Thymus (tissue), 14 donors: ENCODE measurements around the gene TBCK. TPM values are rescaled to one million over a fixed set of nuclear protein-coding genes. Genes with fewer than 3 reads are reported as not detected.

Experiments used
- DNase-seq, 9 donors: peaks; one replicate each; pipeline ENCODE4 v3.0.0-alpha.2; 2013; ENCODE audit warnings: low spot score in 9 of 9, low read depth in 6 of 9, missing footprints in 1 of 9
- H3K27ac ChIP-seq, 2 donors: one replicate each; pipeline ENCODE4 v1.5.1; 2013; ENCODE audit warnings: control low read depth in 1 of 2, low read depth in 1 of 2, low read length in 1 of 2, mild to moderate bottlenecking in 1 of 2, moderate library complexity in 1 of 2
- H3K27me3 ChIP-seq, 2 donors: one replicate each; pipeline ENCODE4 v1.5.1; 2013; ENCODE audit warnings: low read length in 1 of 2; ENCODE audit not compliant: control insufficient read depth in 2 of 2, insufficient read depth in 1 of 2
- H3K36me3 ChIP-seq, 2 donors: one replicate each; pipeline ENCODE4 v1.5.1; 2013; ENCODE audit warnings: low read length in 1 of 2, mild to moderate bottlenecking in 1 of 2, moderate library complexity in 1 of 2; ENCODE audit not compliant: control insufficient read depth in 2 of 2, insufficient read depth in 2 of 2
- H3K4me1 ChIP-seq, 2 donors: one replicate each; pipeline ENCODE4 v1.5.1; 2013; ENCODE audit warnings: low read length in 2 of 2; ENCODE audit not compliant: control insufficient read depth in 2 of 2, insufficient read depth in 2 of 2
- H3K4me3 ChIP-seq, 2 donors: one replicate each; pipeline ENCODE4 v1.5.1; 2013; ENCODE audit warnings: low read length in 2 of 2, control low read depth in 1 of 2, mild to moderate bottlenecking in 1 of 2
- H3K9me3 ChIP-seq, 2 donors: one replicate each; pipeline ENCODE4 v1.5.1; 2013; ENCODE audit warnings: low read length in 1 of 2, mild to moderate bottlenecking in 1 of 2; ENCODE audit not compliant: control insufficient read depth in 2 of 2, insufficient read depth in 1 of 2
- WGBS: extraction: QIAGEN DNeasy Blood & Tissue Kit; methylation state at CpG from one replicate; pipeline ENCODE4 v1.1.7; 2013; 5-methylcytosine and 5-hydroxymethylcytosine counted together
- long read RNA-seq, 10 donors: transcript quantifications; one replicate each; lab custom pipeline, GENCODE V29; 2026
- polyA plus RNA-seq: library from polyadenylated mRNA; stranded (reverse); fragments of 200-250 nt; gene quantifications from one replicate; pipeline ENCODE4 v1.2.3, GENCODE V29; 2013
- total RNA-seq: library from RNA; stranded (reverse); fragments of 120-200 nt; gene quantifications from one replicate; pipeline ENCODE4 v1.2.4, GENCODE V29; 2013
- donor health status: healthy.

The TBCK gene
- total RNA-seq: 34.8 TPM
- polyA plus RNA-seq: 17.9 TPM
- long read RNA-seq, donor 1: 0 reads
- long read RNA-seq, donor 2: 0 reads
- long read RNA-seq, donor 3, partial matches to known transcripts: 0 of 1 reads
- long read RNA-seq, donor 3, other reads (novel, unspliced or antisense): 0 of 1 reads
- long read RNA-seq, donor 4, partial matches to known transcripts: 0 of 1 reads
- long read RNA-seq, donor 4, other reads (novel, unspliced or antisense): 0 of 1 reads
- long read RNA-seq, donor 5, partial matches to known transcripts: 5 of 6 reads
- long read RNA-seq, donor 5, other reads (novel, unspliced or antisense): 0 of 6 reads
- long read RNA-seq, donor 6, partial matches to known transcripts: 10 of 10 reads
- long read RNA-seq, donor 6, other reads (novel, unspliced or antisense): 0 of 10 reads
- long read RNA-seq, donor 7, partial matches to known transcripts: 268 of 327 reads
- long read RNA-seq, donor 7, other reads (novel, unspliced or antisense): 58 of 327 reads
- long read RNA-seq, donor 8: 0 reads
- long read RNA-seq, donor 9, partial matches to known transcripts: 18 of 101 reads
- long read RNA-seq, donor 9, other reads (novel, unspliced or antisense): 83 of 101 reads
- long read RNA-seq, donor 10, partial matches to known transcripts: 14 of 15 reads
- long read RNA-seq, donor 10, other reads (novel, unspliced or antisense): 0 of 15 reads

DNA sequence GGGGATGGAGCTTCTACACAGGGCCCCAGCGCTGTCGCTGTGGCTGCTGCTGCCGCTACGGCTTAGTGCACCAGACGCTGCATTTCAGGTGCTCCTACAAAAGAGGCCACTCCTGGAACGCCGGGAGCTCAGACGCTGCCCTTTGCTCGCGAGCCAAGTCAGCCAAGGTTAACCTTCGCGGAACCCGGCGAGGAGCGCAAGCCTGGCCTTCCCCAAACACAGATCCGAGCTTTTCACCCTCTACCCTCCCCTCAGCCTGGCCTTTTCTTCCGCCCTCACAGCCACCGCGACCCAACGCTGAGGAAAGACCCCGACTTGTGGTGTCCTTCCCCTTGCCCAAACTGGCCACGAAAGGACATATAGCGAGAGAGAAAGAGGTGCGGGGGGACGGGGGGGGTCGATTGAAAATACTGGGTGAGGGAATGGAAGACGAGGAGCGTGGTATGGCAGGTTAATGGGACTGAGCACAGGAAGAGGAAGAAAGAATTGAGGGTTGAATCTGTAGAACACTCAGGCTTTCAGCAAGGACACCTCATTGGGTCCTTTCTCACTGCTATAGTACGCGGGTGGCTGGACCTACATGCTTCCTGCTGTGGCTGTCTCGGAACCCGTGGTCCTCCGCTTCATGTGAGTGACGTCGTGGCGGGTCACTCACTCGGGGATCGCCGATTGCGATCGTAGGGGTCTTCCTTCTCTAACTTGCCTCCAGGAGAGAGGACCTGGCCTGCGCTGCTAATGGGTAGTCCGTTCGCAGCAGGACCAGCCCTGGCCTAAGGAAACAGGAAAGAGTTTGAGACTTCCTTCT, at the start of gene TBCK, which contains the start of gene AIMP1:
Gene TBCK (minus strand): TSS at position 242 of the 805 bp plus-strand sequence. CDS start 7,249 bp downstream, outside the sequence.
Gene AIMP1 (plus strand): TSS at position 583 of the 805 bp plus-strand sequence. CDS start 8,460 bp downstream, outside the sequence.
- Histone ChIP-seq H3K27me3 (no peaks in the 10 kb centered on the region), H3K4me1 (peaks cover 10 to 14% of the 10 kb centered on the region in 2 donors), H3K9me3 (no peaks in the 10 kb centered on the region), H3K36me3 (peaks cover under 1 to 4% of the 10 kb centered on the region in 2 donors), H3K27ac (peak within 1 kb of the TSS; percentile 89), H3K4me3 (peak within 1 kb of the TSS; percentile 54 to 70)
- peak; percentile 82 to 96 (median 90) for DNase-seq
- WGBS: under 1% methylated on average over 44 of the region's 44 CpGs

DNA sequence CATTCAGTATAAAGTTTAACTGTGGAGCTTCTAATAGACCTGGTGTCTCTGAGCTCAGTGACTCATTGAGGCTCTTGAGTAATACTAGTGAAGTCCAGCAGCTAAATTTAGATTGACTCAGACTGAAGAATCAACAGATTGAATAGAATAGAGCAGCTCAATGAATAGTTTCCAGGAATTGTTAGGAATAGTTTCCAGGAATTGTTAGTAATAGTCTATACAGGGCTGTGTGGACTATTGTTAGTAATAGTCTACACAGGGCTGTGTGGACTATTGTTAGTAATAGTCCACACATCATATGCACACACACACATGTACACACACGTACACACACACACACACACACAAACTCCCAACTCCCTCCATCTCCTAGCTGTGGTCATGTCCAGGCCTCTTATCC, 49.6 kb upstream of the TBCK start:
- Histone ChIP-seq H3K4me3 (no peak overlapping the region), H3K9me3 (no peaks in the 10 kb centered on the region), H3K27ac (no peak overlapping the region), H3K4me1 (no peaks in the 10 kb centered on the region), H3K36me3 (no peaks in the 10 kb centered on the region), H3K27me3 (no peaks in the 10 kb centered on the region)
- no peak for DNase-seq
- WGBS: 96% methylated on average over 1 of the region's 1 CpG

DNA sequence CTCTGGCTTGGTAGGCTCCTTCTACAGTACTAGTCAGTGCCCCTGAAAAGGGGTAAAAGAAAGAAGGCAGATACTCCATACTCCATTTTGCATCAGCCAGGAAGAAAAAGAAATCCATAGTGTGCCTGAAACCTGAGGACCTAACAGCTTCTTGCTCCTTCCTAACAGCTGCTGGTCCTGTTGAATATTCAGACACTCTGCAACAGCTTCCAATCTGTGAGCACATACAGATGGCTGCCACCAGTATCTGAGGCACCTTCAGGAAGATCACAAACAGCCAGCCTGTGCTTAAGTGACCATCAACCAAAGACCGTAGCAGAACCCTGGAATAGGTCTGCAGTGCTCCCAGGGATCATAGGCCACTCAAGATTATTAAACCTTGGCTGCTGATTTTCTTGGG, 48.3 kb upstream of the TBCK start:
- Histone ChIP-seq H3K27me3 (no peaks in the 10 kb centered on the region), H3K27ac (no peak overlapping the region), H3K4me1 (no peaks in the 10 kb centered on the region), H3K36me3 (no peaks in the 10 kb centered on the region), H3K9me3 (no peaks in the 10 kb centered on the region), H3K4me3 (no peak overlapping the region)
- no peak for DNase-seq
- WGBS: 96% methylated on average over 1 of the region's 1 CpG

- DNase-seq: no peak
- 92% methylated on average over 3 of the region's 3 CpGs for WGBS
- Histone ChIP-seq H3K9me3 (no peaks in the 10 kb centered on the region), H3K27me3 (no peaks in the 10 kb centered on the region), H3K36me3 (no peaks in the 10 kb centered on the region), H3K4me1 (no peaks in the 10 kb centered on the region), H3K4me3 (no peak overlapping the region), H3K27ac (no peak overlapping the region)
These were observed 46.2 kb upstream of the TBCK start for GRCh38 chr4:106362086-106362825.

DNA sequence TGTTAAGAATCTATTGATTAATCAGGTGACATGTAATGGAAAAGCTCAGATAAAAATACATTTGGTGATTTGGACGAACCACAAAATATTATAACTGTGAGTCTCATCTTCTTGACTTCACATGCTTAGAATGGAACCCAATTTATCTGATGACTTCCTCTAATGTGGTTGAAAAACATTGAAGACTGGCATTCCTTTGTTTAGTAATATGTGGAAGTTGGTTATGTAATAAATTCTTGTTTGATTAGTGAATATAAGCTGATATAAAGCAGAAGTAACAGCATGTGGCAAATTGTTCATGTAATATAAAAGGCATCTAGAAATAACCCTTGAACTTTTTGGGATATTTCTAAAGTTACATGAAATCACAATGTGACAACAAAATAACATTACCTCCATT, 42.9 kb upstream of the TBCK start:
- 98% methylated on average over 1 of the region's 1 CpG for WGBS
- H3K27ac ChIP-seq: no peak overlapping the region
- H3K36me3 ChIP-seq: no peaks in the 10 kb centered on the region
- H3K9me3 ChIP-seq: no peaks in the 10 kb centered on the region
- H3K27me3 ChIP-seq: no peaks in the 10 kb centered on the region
- H3K4me1 ChIP-seq: no peaks in the 10 kb centered on the region
- H3K4me3 ChIP-seq: no peak overlapping the region
- no peak for DNase-seq

- H3K4me3 ChIP-seq: no peak overlapping the region
These were observed 39.2 kb upstream of the TBCK start for GRCh38 chr4:106355193-106355592.

DNA sequence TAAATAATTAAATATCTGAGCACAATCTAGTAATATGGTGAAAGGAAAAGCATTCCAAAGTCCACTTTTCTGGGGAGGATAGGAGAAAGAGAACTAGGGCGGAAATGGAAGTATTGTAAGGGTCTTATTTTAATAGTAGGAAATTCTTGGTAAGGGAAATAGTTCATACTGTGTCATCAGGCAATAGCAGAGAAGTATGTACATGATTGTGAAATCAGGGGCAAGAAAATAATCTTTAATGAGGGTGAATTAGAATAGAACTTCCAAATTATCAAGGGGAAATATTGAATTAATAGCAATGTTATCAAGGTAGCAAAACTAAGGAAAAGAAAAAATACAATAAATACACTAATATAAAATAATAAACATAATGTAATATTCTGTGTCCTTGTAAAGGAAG, 37.8 kb upstream of the TBCK start:
- H3K4me1 ChIP-seq: no peaks in the 10 kb centered on the region
- WGBS: 97% methylated on average over 1 of the region's 1 CpG

More at GRCh38 chr4:106355193-106355592, 39.2 kb upstream of the TBCK start:
- Histone ChIP-seq H3K27ac (no peak overlapping the region), H3K36me3 (peaks cover 0 to 4% of the 10 kb centered on the region in 2 donors), H3K27me3 (no peaks in the 10 kb centered on the region), H3K4me1 (no peaks in the 10 kb centered on the region), H3K9me3 (no peaks in the 10 kb centered on the region)
- DNase-seq: no peak
- WGBS: 92% methylated on average over 4 of the region's 4 CpGs

DNA sequence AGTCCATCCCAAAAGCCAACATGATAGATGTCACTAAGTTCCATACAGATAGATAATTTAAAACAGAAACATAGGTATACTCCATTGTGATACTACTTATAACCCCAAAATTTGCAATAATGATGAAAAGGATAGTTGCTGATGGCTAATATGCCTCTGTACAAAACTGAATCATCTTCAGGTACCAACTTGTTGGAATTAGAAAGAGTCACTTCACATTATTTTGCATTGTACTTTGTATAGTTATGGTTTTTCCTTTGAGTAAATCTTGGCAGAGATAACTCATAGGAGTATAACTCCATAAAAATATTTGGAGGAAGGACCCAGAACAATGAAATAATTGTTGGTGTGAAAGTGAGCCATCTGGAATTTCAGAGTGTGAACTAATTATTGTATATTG, 35.0 kb upstream of the TBCK start:
- H3K36me3 ChIP-seq: peaks cover 0 to 23% of the 10 kb centered on the region in 2 donors
- H3K27ac ChIP-seq: no peak overlapping the region
- DNase-seq: no peak
- no peaks in the 10 kb centered on the region for H3K27me3 ChIP-seq
- no peaks in the 10 kb centered on the region for H3K9me3 ChIP-seq
- no peaks in the 10 kb centered on the region for H3K4me1 ChIP-seq
- H3K4me3 ChIP-seq: no peak overlapping the region

More for the DNA sequence above, 37.8 kb upstream of the TBCK start:
- Histone ChIP-seq H3K27ac (no peak overlapping the region), H3K4me3 (no peak overlapping the region), H3K9me3 (no peaks in the 10 kb centered on the region), H3K36me3 (peaks cover 0 to 4% of the 10 kb centered on the region in 2 donors), H3K27me3 (no peaks in the 10 kb centered on the region)
- DNase-seq: no peak
